ENCODE data around the gene OOSP3.

- TF ChIP-seq EP300 (conservative IDR thresholded peaks at IDR 0.05; ENCODE audit: poor library complexity, severe bottlenecking) (no peak), CTCF (IDR thresholded peaks at IDR 0.05; ENCODE audit: poor library complexity, severe bottlenecking) (no peak), REST (IDR thresholded peaks at IDR 0.05; ENCODE audit: borderline replicate concordance) (no peak)
Observed at GRCh38 chr11:59854871-59855270, 23.7 kb upstream of the OOSP3 start.
